ENCODE data around the gene TBC1D24.

The TBC1D24 gene

DNA sequence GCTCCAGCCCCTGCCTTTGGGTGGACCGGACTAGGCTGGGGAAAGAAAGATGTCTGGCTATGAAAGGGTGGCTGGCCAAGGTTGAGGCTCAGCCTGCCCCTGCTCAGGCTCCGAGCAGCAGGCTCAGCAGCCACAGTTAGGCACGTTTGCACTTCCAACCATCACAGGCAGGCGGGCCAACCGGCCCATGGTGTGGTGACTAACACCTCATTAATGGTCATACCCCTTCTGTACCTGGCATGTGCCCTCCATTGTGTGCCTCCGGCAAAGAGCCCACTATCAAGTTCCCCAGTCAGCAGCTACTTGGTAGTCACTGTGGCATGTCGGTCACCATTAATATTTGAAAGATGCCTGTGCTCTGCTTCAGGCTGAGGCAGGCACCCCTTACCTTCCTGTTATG is 6.7 kb downstream of the TBC1D24 start:
- in situ Hi-C loops (cut with MboI; ENCODE audit: low sequenced_read_pairs, unreplicated experiment), result loop anchor here (25.0 kb wide), 1 partner anchor 469 kb away; the partner anchor contains the start of genes NPW and ZNF598
- no peak for DNase-seq (ENCODE audit: low spot score)
- TF ChIP-seq, protein P1, sequence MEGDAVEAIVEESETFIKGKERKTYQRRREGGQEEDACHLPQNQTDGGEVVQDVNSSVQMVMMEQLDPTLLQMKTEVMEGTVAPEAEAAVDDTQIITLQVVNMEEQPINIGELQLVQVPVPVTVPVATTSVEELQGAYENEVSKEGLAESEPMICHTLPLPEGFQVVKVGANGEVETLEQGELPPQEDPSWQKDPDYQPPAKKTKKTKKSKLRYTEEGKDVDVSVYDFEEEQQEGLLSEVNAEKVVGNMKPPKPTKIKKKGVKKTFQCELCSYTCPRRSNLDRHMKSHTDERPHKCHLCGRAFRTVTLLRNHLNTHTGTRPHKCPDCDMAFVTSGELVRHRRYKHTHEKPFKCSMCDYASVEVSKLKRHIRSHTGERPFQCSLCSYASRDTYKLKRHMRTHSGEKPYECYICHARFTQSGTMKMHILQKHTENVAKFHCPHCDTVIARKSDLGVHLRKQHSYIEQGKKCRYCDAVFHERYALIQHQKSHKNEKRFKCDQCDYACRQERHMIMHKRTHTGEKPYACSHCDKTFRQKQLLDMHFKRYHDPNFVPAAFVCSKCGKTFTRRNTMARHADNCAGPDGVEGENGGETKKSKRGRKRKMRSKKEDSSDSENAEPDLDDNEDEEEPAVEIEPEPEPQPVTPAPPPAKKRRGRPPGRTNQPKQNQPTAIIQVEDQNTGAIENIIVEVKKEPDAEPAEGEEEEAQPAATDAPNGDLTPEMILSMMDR (IDR thresholded peaks at IDR 0.05; ENCODE audit: borderline replicate concordance, control extremely low read depth, extremely low read depth, insufficient read depth, missing control alignments), result no peak

DNA sequence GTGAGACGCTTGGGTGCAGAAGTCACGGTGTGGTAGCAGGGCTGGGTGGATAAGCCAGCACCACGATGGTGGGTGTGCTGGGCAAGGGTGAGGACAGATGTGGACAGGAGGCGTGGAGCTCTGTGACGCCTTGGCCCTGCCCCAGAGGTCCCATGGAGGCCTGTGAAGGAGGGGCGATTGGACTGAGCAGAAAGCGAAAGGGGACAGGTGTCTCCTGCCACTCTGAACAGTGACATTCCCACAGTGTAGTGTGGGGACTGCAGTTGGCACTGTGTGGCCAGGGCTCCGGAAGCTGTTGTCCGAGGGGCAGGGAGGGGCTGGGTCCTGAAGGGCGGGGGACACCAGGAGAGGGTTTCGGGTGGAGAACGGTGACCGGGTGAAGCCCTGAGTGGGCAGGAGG is 7.3 kb downstream of the TBC1D24 start:
- TF ChIP-seq, protein P1 (IDR thresholded peaks at IDR 0.05; ENCODE audit: borderline replicate concordance, control extremely low read depth, extremely low read depth, insufficient read depth, missing control alignments), result no peak
- in situ Hi-C loops (cut with MboI; ENCODE audit: low sequenced_read_pairs, unreplicated experiment), result loop anchor here (25.0 kb wide), 1 partner anchor 470 kb away; the partner anchor contains the start of genes NPW and ZNF598
- no peak for DNase-seq (ENCODE audit: low spot score)

DNA sequence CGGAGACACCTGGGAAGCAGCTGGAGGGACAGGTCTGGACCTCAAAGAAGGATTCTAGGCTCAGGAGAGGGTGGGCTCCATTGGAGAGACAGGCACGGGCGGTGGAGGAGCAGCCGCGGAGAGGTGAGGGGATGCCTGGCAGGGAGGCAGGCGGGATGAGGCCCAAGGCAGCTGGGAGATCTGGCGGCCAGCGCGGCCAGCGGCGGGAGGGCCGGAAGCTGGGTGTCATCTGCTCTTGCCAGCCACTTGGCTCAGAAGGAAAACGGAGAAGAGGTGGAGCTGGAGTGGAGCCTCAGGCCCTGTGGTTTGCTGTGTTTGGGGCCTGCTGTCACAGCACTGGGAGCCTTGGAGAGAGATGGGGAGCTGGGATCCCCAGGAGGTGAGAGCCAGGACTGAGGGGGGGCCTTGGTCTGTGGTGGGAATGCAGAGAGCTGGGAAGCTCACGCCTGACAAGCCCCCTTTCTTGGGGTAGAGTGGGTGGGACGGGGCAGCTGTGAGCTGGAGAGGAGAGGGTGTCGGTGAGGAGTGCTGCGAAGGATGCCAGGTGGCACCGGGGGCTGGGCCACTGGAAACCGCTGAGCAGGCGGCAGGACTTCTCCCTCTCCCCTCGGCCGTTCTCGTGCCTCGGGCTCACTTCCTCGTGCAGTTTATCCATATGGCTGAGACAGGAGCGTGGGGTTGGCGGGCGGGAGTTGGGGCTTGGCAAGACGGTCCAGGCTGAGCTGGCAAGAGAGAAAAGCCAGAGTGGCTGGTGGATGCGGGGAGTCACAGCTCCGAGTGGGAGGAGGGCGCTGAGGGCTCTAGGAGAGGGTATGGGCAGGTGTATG is 8.0 kb downstream of the TBC1D24 start:
- DNase-seq (ENCODE audit: low spot score), result no peak
- TF ChIP-seq, protein P1 (IDR thresholded peaks at IDR 0.05; ENCODE audit: borderline replicate concordance, control extremely low read depth, extremely low read depth, insufficient read depth, missing control alignments), result no peak
- in situ Hi-C loops (cut with MboI; ENCODE audit: low sequenced_read_pairs, unreplicated experiment), result loop anchor here (25.0 kb wide), 1 partner anchor 471 kb away; the partner anchor contains the start of genes NPW and ZNF598

DNA sequence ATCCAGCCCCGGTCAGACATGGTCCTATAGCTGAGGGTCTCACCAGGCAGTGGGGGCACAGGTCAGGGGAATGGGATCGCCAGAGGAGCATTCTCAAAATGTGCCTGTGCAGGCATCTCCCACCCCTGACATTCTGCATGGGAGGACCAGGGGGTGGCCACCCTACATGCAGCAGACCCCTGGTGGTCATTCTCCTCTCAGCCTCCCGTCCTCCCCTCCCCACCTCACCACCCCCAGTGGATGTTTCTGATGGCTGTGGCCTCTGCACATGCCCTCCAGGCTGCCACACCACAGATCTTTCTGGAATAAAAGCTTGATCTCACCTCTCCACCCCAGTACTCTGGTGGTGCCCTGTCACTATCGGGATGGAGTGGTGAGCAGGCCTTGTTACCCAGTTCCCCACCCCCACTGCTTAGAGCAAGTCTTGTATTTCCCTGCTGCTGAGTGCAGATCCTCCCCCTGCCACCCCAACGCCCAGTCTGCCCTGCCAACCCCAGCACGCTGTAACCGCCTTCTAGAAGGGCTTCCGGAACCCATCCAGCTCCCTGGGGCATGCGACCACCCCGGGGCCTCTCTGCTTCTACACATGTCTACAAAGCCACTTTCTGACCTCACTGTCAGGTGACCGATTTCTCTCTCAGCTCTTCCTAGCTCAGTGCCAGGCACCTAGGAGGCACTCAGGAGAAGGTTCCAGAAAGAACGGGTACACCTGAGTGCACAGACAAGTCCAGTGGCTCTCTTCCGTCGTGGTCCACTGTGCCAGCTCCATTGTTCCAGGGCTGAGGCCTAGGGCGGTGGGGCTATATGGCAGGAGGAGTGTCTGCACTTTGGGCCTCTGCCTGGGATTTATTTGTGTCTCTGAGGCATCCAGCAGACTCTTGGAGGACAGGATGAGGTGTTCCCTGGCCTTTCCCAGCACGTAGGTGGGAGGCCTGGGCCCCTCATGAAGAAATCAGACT is 9.3 kb downstream of the TBC1D24 start:
- no peak for DNase-seq (ENCODE audit: low spot score)
- TF ChIP-seq, protein P1 (IDR thresholded peaks at IDR 0.05; ENCODE audit: borderline replicate concordance, control extremely low read depth, extremely low read depth, insufficient read depth, missing control alignments), result no peak
- in situ Hi-C loops (cut with MboI; ENCODE audit: low sequenced_read_pairs, unreplicated experiment), result loop anchor here (25.0 kb wide), 1 partner anchor 472 kb away; the partner anchor contains the start of genes NPW and ZNF598

DNA sequence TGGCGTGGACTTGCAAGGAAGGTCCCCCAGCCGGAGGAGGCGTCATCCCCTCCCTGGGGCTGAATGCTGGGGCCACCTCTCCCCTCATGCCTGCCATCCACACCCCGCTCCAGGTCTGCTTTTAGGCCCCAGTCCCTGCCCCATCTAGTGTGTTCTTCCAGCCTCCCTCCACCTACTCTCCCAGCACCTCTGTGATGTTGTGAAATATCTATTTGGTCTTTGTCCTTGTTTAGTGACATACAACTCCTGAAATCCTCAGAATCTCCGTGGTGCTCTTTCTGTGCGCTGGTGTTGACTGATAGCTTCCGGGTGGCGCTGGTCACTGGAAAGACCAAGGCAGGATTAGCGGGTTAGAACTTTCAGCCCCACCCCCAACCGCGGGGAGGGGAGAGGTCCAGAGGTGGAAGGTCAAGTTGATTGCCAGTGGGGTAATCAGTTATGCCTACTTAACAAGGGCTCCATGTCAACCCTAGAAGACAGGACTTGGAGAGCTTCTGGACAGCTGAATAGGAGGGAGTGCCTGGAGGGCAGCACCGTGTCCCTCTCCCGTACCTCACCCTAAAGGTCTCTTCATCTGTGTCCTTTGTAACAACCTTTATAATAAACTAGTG is 10.1 kb downstream of the TBC1D24 start:
- no peak for DNase-seq (ENCODE audit: low spot score)
- in situ Hi-C loops (cut with MboI; ENCODE audit: low sequenced_read_pairs, unreplicated experiment), result loop anchor here (25.0 kb wide), 1 partner anchor 473 kb away; the partner anchor contains the start of genes NPW and ZNF598
- TF ChIP-seq, protein P1 (IDR thresholded peaks at IDR 0.05; ENCODE audit: borderline replicate concordance, control extremely low read depth, extremely low read depth, insufficient read depth, missing control alignments), result no peak

Measured in GM13976 (cell line).